ENCODE measurements around the gene TRIM14.

- TF ChIP-seq, protein P1, sequence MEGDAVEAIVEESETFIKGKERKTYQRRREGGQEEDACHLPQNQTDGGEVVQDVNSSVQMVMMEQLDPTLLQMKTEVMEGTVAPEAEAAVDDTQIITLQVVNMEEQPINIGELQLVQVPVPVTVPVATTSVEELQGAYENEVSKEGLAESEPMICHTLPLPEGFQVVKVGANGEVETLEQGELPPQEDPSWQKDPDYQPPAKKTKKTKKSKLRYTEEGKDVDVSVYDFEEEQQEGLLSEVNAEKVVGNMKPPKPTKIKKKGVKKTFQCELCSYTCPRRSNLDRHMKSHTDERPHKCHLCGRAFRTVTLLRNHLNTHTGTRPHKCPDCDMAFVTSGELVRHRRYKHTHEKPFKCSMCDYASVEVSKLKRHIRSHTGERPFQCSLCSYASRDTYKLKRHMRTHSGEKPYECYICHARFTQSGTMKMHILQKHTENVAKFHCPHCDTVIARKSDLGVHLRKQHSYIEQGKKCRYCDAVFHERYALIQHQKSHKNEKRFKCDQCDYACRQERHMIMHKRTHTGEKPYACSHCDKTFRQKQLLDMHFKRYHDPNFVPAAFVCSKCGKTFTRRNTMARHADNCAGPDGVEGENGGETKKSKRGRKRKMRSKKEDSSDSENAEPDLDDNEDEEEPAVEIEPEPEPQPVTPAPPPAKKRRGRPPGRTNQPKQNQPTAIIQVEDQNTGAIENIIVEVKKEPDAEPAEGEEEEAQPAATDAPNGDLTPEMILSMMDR (IDR thresholded peaks at IDR 0.05), result no peak
- TF ChIP-seq POLR2A (IDR thresholded peaks at IDR 0.05), result no peak
Observed at GRCh38 chr9:98099346-98099745, 19.7 kb downstream of the TRIM14 start.

Data from esophagus squamous epithelium (tissue), 4 donors.